Sigmoid colon (tissue), 4 donors: Measurements from ENCODE around the gene SYPL2.
A peak's percentile ranks its signal among the peaks of the same experiment; 100 is the strongest.

Experiments
- CTCF ChIP-seq, 4 experiments: fragments of 450-650 bp in 3 of 4; fragments of 200-600 bp in 1 of 4; IDR thresholded peaks; one replicate each; pipeline ENCODE4 v1.5.1; 2016 to 2019; ENCODE audit warnings: antibody characterized with exemption in 4 of 4, mild to moderate bottlenecking in 3 of 4, moderate library complexity in 2 of 4
- EP300 ChIP-seq, 4 donors: sonication (generic); formaldehyde crosslinking; IDR thresholded peaks; one replicate each; pipeline ENCODE4 v1.6.1; 2017; ENCODE audit warnings: antibody characterized with exemption in 4 of 4
- POLR2A ChIP-seq, 2 donors: fragments of 450-650 bp; IDR thresholded peaks; one replicate each; pipeline ENCODE4 v1.6.1; 2016; ENCODE audit warnings: antibody characterized with exemption in 2 of 2, mild to moderate bottlenecking in 2 of 2, moderate library complexity in 2 of 2

GRCh38 chr1:109499661-109500536 is 33.6 kb downstream of the SYPL2 start:
- TF ChIP-seq CTCF (IDR thresholded peaks at IDR 0.05) (peak in 3 of 4 experiments; percentile 36 to 48 (median 38)), POLR2A (IDR thresholded peaks at IDR 0.05) (no peak), EP300 (IDR thresholded peaks at IDR 0.05) (no peak)
